PC-9 (cell line): ENCODE measurements around the gene MON1A.

Experiments
- CTCF ChIP-seq: fragments of 200-600 bp; sonication (generic); conservative IDR thresholded peaks from 2 replicates; pipeline ENCODE4 v1.6.1; 2017; ENCODE audit warnings: mixed run types, antibody characterized with exemption, mild to moderate bottlenecking, moderate library complexity
- EZH2 ChIP-seq: fragments of 200-600 bp; sonication (generic); IDR thresholded peaks from 2 replicates; pipeline ENCODE4 v1.8.0; 2017; ENCODE audit warnings: antibody characterized with exemption, low read depth

- TF ChIP-seq CTCF (peak; percentile 45; the same call in 1 of the 2 replicates), EZH2 (no peak)
Measured at GRCh38 chr3:49929291-49930167, at the start of gene MON1A.
